Caco-2 (cell line): Measurements from ENCODE around the gene GBX2. TPM values are rescaled to one million over a fixed set of nuclear protein-coding genes. Genes with fewer than 3 reads are reported as not detected.

Source experiments
- BruUV-seq: library from RNA; stranded (reverse); fragments of 400-500 nt; replicated peaks from 2 replicates; lab custom pipeline; 2021; lab: Mats Ljungman, UMichigan
- CTCF ChIA-PET: fragments of 300-600 bp; sonication (Branson Sonifier 250); formaldehyde crosslinking; loops from one replicate; lab custom pipeline; 2022; ENCODE audit warnings: antibody characterized with exemption; lab: Charles Lee
- POLR2A ChIA-PET: fragments of 300-600 bp; sonication (Branson Sonifier 250); formaldehyde crosslinking; loops from one replicate; lab custom pipeline; 2022; ENCODE audit warnings: antibody characterized with exemption; lab: Charles Lee
- DNase-seq, 2 experiments: peaks; one replicate each; pipeline versions ENCODE4 v3.0.0 to v3.0.0-alpha.2; 2020 to 2022
- H3K27me3 ChIP-seq: replicated peaks from 2 replicates; pipeline ENCODE4 v1.6.0; 2011; ENCODE audit warnings: low read length; ENCODE audit not compliant: control insufficient read depth, insufficient read depth
- H3K36me3 ChIP-seq: 2 replicates; pipeline ENCODE4 v1.5.1; 2011; ENCODE audit warnings: low read length; ENCODE audit not compliant: control insufficient read depth, insufficient read depth
- H3K4me1 ChIP-seq: fragments of 250-450 bp; sonication (Bioruptor Pico); 2 replicates; pipeline ENCODE4 v1.5.1; 2020; ENCODE audit warnings: mild to moderate bottlenecking
- H3K4me3 ChIP-seq: 2 replicates; pipeline ENCODE4 v1.5.1; 2011; ENCODE audit warnings: low read depth, mild to moderate bottlenecking, control low read depth, low read length
- H3K9me3 ChIP-seq: fragments of 250-450 bp; sonication (Bioruptor Pico); 2 replicates; pipeline ENCODE4 v1.5.1; 2020; ENCODE audit warnings: mild to moderate bottlenecking, moderate library complexity
- H3K27ac Mint-ChIP-seq: one replicate; pipeline ENCODE4 v1.8.0; 2022; ENCODE audit warnings: mixed read lengths; ENCODE audit not compliant: unreplicated experiment
- H3K27me3 Mint-ChIP-seq: one replicate; pipeline ENCODE4 v1.8.0; 2022; ENCODE audit warnings: mixed read lengths; ENCODE audit not compliant: insufficient read depth, unreplicated experiment
- H3K36me3 Mint-ChIP-seq: one replicate; pipeline ENCODE4 v1.8.0; 2022; ENCODE audit warnings: mild to moderate bottlenecking, mixed read lengths; ENCODE audit not compliant: insufficient read depth, unreplicated experiment
- H3K4me1 Mint-ChIP-seq: one replicate; pipeline ENCODE4 v1.8.0; 2022; ENCODE audit warnings: low read depth, mixed read lengths; ENCODE audit not compliant: unreplicated experiment
- H3K4me3 Mint-ChIP-seq: one replicate; pipeline ENCODE4 v1.8.0; 2022; ENCODE audit warnings: mild to moderate bottlenecking, moderate library complexity, mixed read lengths; ENCODE audit not compliant: unreplicated experiment
- H3K9me3 Mint-ChIP-seq: one replicate; pipeline ENCODE4 v1.8.0; 2022; ENCODE audit warnings: mixed read lengths; ENCODE audit not compliant: unreplicated experiment
- intact Hi-C: fragments of 100-400 bp; cut with micrococcal nuclease; formaldehyde crosslinking; loops from one replicate; pipeline ENCODE4 v1.10.0; 2022; ENCODE audit not compliant: unreplicated experiment
- total RNA-seq: library from RNA; stranded (reverse); gene quantifications from 2 replicates; pipeline ENCODE4 v1.2.3, GENCODE V29; 2022
- TF ChIP-seq, protein P1 (sequence below), 2 experiments: fragments of 200-600 bp in 1 of 2; IDR thresholded peaks; 1 replicate in 1 of 2; 2 replicates in 1 of 2; pipeline versions ENCODE4 v1.5.1 to v1.8.0; 2011 to 2022; ENCODE audit warnings: antibody characterized with exemption in 1 of 2, control low read depth in 1 of 2, inconsistent platforms in 1 of 2, low read depth in 1 of 2, low read length in 1 of 2, mild to moderate bottlenecking in 1 of 2, moderate library complexity in 1 of 2; ENCODE audit not compliant: insufficient read depth in 1 of 2, severe bottlenecking in 1 of 2, unreplicated experiment in 1 of 2

The GBX2 gene
- total RNA-seq, 1 experiment from 2014 or later: 2.1 TPM

DNA sequence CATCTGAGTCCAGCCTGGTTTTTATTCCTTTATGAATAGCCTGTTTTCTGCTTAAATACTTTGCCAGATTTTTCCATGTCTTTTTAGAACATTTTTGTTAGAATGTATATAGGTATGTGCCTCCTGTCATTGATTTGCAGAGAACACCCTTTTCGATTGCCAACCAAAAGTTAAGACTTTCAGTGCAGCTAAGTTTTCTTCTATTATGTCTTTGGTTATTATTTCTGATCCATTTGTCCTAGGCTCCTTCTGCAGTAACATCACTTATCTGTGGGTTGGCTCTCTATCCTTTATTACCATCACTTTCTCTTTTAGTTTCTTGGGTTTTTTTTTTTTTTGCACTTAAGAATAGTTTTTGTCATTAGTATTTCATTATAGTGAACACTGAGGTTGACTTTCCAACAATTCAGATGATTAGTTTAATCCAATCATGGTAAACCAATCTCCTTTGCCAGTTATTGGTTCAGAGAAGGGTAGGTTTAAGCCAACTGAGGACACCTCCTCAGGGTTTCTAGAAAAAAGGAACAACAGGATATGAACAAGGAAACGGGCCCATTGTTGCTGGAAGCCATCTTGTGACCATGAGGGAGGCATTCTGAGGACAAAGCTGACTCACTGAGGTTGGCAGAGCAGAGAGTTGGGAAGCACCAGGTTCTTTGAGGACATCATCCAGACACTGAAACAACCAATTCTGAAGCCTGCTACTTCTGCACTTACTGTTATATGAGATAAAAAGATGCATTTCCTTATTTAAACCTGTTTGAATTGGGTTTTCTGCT is 37.9 kb upstream of the GBX2 start:
- no peaks in the 10 kb centered on the region for H3K9me3 Mint-ChIP-seq
- H3K4me3 Mint-ChIP-seq: no peak overlapping the region
- Histone ChIP-seq H3K9me3 (no peaks in the 10 kb centered on the region), H3K4me1 (no peaks in the 10 kb centered on the region), H3K27me3 (no peaks in the 10 kb centered on the region), H3K36me3 (no peaks in the 10 kb centered on the region), H3K4me3 (no peak overlapping the region)
- POLR2A ChIA-PET: no interaction called here
- no peak for DNase-seq
- H3K27ac Mint-ChIP-seq: no peak overlapping the region
- H3K36me3 Mint-ChIP-seq: no peaks in the 10 kb centered on the region
- no peaks in the 10 kb centered on the region for H3K27me3 Mint-ChIP-seq
- TF ChIP-seq, protein P1, sequence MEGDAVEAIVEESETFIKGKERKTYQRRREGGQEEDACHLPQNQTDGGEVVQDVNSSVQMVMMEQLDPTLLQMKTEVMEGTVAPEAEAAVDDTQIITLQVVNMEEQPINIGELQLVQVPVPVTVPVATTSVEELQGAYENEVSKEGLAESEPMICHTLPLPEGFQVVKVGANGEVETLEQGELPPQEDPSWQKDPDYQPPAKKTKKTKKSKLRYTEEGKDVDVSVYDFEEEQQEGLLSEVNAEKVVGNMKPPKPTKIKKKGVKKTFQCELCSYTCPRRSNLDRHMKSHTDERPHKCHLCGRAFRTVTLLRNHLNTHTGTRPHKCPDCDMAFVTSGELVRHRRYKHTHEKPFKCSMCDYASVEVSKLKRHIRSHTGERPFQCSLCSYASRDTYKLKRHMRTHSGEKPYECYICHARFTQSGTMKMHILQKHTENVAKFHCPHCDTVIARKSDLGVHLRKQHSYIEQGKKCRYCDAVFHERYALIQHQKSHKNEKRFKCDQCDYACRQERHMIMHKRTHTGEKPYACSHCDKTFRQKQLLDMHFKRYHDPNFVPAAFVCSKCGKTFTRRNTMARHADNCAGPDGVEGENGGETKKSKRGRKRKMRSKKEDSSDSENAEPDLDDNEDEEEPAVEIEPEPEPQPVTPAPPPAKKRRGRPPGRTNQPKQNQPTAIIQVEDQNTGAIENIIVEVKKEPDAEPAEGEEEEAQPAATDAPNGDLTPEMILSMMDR (IDR thresholded peaks at IDR 0.05; ENCODE audit: insufficient read depth in 1 of 2, low read depth in 1 of 2, low read length in 1 of 2, severe bottlenecking in 1 of 2, unreplicated experiment in 1 of 2): no peak
- peaks cover 7% of the 10 kb centered on the region for H3K4me1 Mint-ChIP-seq
- BruUV-seq: no TSS peak
- intact Hi-C loops: no loop called here
- CTCF ChIA-PET: no interaction called here

DNA sequence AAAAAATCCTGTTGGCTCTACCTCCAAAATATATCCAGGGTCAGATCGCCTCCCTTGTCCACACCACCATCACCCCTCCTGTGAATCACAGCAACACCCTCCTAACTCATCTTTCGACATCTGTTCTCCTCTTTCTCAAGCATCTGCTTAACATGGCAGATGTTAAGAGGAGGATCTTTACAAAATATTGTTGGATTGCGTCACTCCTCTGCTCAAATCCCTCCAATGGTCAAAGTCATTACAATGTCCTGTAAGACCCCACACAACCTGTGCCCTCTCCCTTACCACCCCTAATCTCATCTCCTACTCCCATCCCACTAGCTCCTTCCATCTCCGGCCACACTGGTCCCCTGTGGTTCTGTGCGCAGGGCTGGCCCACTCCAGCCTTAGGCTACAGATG is 36.8 kb upstream of the GBX2 start:
- no peaks in the 10 kb centered on the region for H3K9me3 ChIP-seq
- Mint-ChIP-seq H3K9me3 (no peaks in the 10 kb centered on the region), H3K36me3 (no peaks in the 10 kb centered on the region), H3K4me3 (no peak overlapping the region), H3K4me1 (peaks cover 6% of the 10 kb centered on the region), H3K27me3 (no peaks in the 10 kb centered on the region), H3K27ac (no peak overlapping the region)
- POLR2A ChIA-PET: no interaction called here
- H3K36me3 ChIP-seq: no peaks in the 10 kb centered on the region
- CTCF ChIA-PET: no interaction called here
- BruUV-seq: no TSS peak
- H3K4me1 ChIP-seq: no peaks in the 10 kb centered on the region
- H3K4me3 ChIP-seq: no peak overlapping the region
- TF ChIP-seq, protein P1 (IDR thresholded peaks at IDR 0.05; ENCODE audit: insufficient read depth in 1 of 2, low read depth in 1 of 2, low read length in 1 of 2, severe bottlenecking in 1 of 2, unreplicated experiment in 1 of 2): no peak
- intact Hi-C loops: no loop called here
- no peak for DNase-seq
- no peaks in the 10 kb centered on the region for H3K27me3 ChIP-seq

DNA sequence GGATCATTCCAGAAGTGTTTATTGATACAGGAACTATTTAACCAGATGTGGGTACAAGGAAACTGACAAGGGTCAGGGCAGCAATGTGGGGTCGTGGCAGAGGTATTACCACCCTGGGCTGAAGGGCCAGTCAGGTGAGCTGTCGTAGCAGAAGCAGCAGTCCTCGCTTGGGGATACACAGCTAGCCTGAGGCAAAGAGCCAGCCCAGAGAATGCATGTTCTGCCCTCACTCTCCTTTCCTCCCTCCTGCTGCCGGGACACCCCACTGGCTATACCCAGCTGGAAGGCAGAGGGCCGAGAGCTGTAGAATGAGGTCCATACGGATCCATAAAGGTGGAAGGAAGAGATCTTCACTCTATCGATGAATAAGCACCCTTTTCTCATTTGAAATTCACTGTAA is 32.2 kb upstream of the GBX2 start:
- no peaks in the 10 kb centered on the region for H3K36me3 Mint-ChIP-seq

More for the DNA sequence above, 32.2 kb upstream of the GBX2 start:
- POLR2A ChIA-PET: no interaction called here
- Histone ChIP-seq H3K4me3 (no peak overlapping the region), H3K4me1 (no peaks in the 10 kb centered on the region), H3K9me3 (no peaks in the 10 kb centered on the region), H3K36me3 (no peaks in the 10 kb centered on the region), H3K27me3 (no peaks in the 10 kb centered on the region)
- TF ChIP-seq, protein P1 (IDR thresholded peaks at IDR 0.05; ENCODE audit: insufficient read depth in 1 of 2, low read depth in 1 of 2, low read length in 1 of 2, severe bottlenecking in 1 of 2, unreplicated experiment in 1 of 2): no peak
- no peak overlapping the region for H3K27ac Mint-ChIP-seq
- CTCF ChIA-PET: interaction anchor here (0.7 kb wide), 1 partner anchor 178 kb away, joined by 3 read pairs; no protein-coding TSS in a partner anchor
- intact Hi-C loops: no loop called here
- DNase-seq: no peak
- no peaks in the 10 kb centered on the region for H3K9me3 Mint-ChIP-seq
- H3K4me1 Mint-ChIP-seq: no peaks in the 10 kb centered on the region
- no peak overlapping the region for H3K4me3 Mint-ChIP-seq
- BruUV-seq: no TSS peak
- H3K27me3 Mint-ChIP-seq: no peaks in the 10 kb centered on the region
